ENCODE measurements around the gene SMARCD1. TPM values are rescaled to one million over a fixed set of nuclear protein-coding genes. Genes with fewer than 3 reads are reported as not detected.

SMARCD1 gene
- total RNA-seq, 1 experiment from 2014 or later = 152 TPM

GRCh38 chr12:50127546-50127945 lies 42.4 kb downstream of the SMARCD1 start:
- no peak overlapping the region for H3K23ac ChIP-seq (ENCODE audit: insufficient read length, low read depth, low read length)
- H3K56ac ChIP-seq (ENCODE audit: insufficient read length, low read depth, low read length) = no peak overlapping the region
- H2AK5ac ChIP-seq (ENCODE audit: insufficient read length, low read length) = no peak overlapping the region
- no peaks in the 10 kb centered on the region for H3K9me3 ChIP-seq (ENCODE audit: control insufficient read depth, low read depth, low read length)
- no peaks in the 10 kb centered on the region for H3K27me3 Mint-ChIP-seq (ENCODE audit: low read depth)
- no peaks in the 10 kb centered on the region for H3K4me1 ChIP-seq (ENCODE audit: insufficient read depth, low read length)
- no peaks in the 10 kb centered on the region for H3K79me1 ChIP-seq (ENCODE audit: insufficient read depth, low read depth, low read length, poor library complexity, severe bottlenecking)
- H3K4me2 ChIP-seq (ENCODE audit: insufficient read depth, insufficient read length, low read length) = no peak overlapping the region
- DNase-seq = no peak
- H2BK15ac ChIP-seq (ENCODE audit: low read depth, low read length) = no peak overlapping the region
- no peak overlapping the region for H4K5ac ChIP-seq (ENCODE audit: insufficient read length, low read depth, low read length)
- TF ChIP-seq CTCF (conservative IDR thresholded peaks at IDR 0.05) = no peak
- H3K18ac ChIP-seq (ENCODE audit: insufficient read length, low read depth, low read length) = no peak overlapping the region
- H3K23me2 ChIP-seq (ENCODE audit: insufficient read length, low read depth, low read length, poor library complexity, severe bottlenecking) = no peaks in the 10 kb centered on the region
- no peak overlapping the region for H3T11ph ChIP-seq (ENCODE audit: low read length)
- no peak overlapping the region for H4K8ac ChIP-seq (replicated peaks; ENCODE audit: insufficient read length, low read depth, low read length)
- H2BK12ac ChIP-seq (ENCODE audit: insufficient read length, low read depth, low read length) = no peak overlapping the region
- H3K27me3 ChIP-seq (ENCODE audit: insufficient read depth, low read length) = no peaks in the 10 kb centered on the region
- no peaks in the 10 kb centered on the region for H4K20me1 ChIP-seq (ENCODE audit: control insufficient read depth, insufficient read depth, insufficient read length)
- H3K79me2 ChIP-seq (ENCODE audit: insufficient read depth, low read length) = no peaks in the 10 kb centered on the region
- H3K4me3 Mint-ChIP-seq = no peak overlapping the region
- H2BK120ac ChIP-seq (ENCODE audit: low read depth, low read length, poor library complexity, severe bottlenecking) = no peak overlapping the region
- H3K4me1 Mint-ChIP-seq = no peaks in the 10 kb centered on the region
- no peak overlapping the region for H4K91ac ChIP-seq (ENCODE audit: insufficient read length, low read depth, low read length)
- peaks cover 11 to 56% (median 23%) of the 10 kb centered on the region in 3 experiments; a peak in 6 of 7 replicates for H3K36me3 Mint-ChIP-seq (ENCODE audit: insufficient read depth in 1 of 3, low read depth in 3 of 3)
- H2BK5ac ChIP-seq (ENCODE audit: insufficient read length, low read length) = no peak overlapping the region
- WGBS (ENCODE audit: extremely low coverage, insufficient read length, low lambda C conversion rate) = no CpG with 5 or more reads among the region's 2 CpGs
- no peak overlapping the region for H3K9ac ChIP-seq (ENCODE audit: extremely low read depth, insufficient read length, low read length)
- H3K27ac ChIP-seq (ENCODE audit: insufficient read length, low read depth, low read length) = no peak overlapping the region
- H3K14ac ChIP-seq (ENCODE audit: insufficient read depth, low read length) = no peak overlapping the region
- no peak overlapping the region for H3K27ac Mint-ChIP-seq
- no peaks in the 10 kb centered on the region for H3K9me3 Mint-ChIP-seq
- no peak overlapping the region for H2AFZ ChIP-seq (ENCODE audit: low read length)
- H2BK20ac ChIP-seq (ENCODE audit: low read depth, low read length, poor library complexity, severe bottlenecking) = no peak overlapping the region
- no peak overlapping the region for H3K4ac ChIP-seq (ENCODE audit: low read depth, low read length)

Measured in H9 (cell line).